GM12873 (cell line): ENCODE results near the gene IMPG2.

Experiments used
- TF ChIP-seq, protein P1 (sequence below): IDR thresholded peaks from 2 replicates; pipeline ENCODE4 v1.5.1; 2012; ENCODE audit warnings: low read depth, mild to moderate bottlenecking, moderate library complexity, low read length, control low read depth; ENCODE audit not compliant: insufficient read depth; ENCODE audit errors: missing control alignments

IMPG2 gene

GRCh38 chr3:101320475-101320874, at the start of gene IMPG2:
TSS of gene IMPG2 (minus strand) at chr3:101320575. CDS start at chr3:101320372, 203 bp downstream.
- TF ChIP-seq, protein P1, sequence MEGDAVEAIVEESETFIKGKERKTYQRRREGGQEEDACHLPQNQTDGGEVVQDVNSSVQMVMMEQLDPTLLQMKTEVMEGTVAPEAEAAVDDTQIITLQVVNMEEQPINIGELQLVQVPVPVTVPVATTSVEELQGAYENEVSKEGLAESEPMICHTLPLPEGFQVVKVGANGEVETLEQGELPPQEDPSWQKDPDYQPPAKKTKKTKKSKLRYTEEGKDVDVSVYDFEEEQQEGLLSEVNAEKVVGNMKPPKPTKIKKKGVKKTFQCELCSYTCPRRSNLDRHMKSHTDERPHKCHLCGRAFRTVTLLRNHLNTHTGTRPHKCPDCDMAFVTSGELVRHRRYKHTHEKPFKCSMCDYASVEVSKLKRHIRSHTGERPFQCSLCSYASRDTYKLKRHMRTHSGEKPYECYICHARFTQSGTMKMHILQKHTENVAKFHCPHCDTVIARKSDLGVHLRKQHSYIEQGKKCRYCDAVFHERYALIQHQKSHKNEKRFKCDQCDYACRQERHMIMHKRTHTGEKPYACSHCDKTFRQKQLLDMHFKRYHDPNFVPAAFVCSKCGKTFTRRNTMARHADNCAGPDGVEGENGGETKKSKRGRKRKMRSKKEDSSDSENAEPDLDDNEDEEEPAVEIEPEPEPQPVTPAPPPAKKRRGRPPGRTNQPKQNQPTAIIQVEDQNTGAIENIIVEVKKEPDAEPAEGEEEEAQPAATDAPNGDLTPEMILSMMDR = no peak

- TF ChIP-seq, protein P1 = no peak
Observed at GRCh38 chr3:101362406-101362805, 42.0 kb upstream of the IMPG2 start.

DNA sequence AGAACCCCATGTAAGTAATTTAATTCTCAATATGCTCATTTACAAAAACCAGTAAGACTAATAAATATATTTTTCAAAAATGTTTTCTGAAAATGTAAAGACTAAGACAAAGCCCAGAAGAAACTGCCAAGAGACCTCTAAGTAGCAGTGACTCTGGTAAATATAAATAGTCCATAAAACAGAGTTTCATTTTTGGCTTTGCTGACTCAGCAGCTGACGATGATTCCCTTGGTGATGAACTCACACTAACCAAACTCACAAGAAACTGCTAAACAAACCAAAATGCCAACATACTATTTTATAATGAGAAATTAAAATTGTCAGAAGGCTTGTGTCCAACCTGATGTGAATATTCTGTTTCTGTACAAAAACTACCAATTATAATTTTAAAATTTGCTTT, 31.5 kb upstream of the IMPG2 start:
- TF ChIP-seq, protein P1 = no peak

DNA sequence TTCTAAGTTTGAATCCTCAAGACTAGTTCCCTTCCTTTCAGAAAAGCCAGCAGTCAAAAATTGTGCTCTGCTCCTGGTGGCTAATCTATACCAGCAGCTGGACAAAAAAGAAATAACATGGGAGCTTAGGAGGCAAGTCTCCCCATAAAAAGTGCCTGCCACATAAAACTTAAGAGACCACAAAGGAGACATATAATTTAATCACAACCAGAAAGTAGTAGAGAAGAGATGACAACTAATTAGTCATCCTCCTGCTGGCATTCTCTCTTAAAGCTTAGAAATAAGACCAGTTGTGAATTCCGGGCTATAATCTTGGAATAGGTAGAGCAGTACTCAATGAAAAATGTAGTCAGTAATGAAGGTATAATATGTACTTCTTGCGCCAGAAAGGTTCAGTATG, 20.2 kb upstream of the IMPG2 start:
- TF ChIP-seq, protein P1 = no peak

DNA sequence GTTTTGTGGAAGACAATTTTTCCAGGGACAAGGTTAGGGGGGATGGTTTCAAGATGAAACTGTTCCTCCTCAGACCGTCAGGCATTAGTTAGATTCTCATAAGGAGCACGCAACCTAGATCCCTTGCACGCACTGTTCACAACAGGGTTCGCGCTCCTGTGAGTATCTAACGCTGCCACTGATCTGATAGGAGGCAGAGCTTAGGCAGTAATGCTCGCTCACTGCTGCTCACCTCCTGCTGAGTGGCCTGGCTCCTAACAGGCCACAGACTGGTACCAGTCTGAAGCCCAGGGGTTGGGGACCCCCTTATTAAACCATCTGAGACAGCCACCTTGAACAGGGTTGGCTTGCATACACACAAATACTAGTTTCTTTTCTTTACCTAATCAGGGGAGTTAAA, 13.5 kb upstream of the IMPG2 start:
- TF ChIP-seq, protein P1 = no peak

DNA sequence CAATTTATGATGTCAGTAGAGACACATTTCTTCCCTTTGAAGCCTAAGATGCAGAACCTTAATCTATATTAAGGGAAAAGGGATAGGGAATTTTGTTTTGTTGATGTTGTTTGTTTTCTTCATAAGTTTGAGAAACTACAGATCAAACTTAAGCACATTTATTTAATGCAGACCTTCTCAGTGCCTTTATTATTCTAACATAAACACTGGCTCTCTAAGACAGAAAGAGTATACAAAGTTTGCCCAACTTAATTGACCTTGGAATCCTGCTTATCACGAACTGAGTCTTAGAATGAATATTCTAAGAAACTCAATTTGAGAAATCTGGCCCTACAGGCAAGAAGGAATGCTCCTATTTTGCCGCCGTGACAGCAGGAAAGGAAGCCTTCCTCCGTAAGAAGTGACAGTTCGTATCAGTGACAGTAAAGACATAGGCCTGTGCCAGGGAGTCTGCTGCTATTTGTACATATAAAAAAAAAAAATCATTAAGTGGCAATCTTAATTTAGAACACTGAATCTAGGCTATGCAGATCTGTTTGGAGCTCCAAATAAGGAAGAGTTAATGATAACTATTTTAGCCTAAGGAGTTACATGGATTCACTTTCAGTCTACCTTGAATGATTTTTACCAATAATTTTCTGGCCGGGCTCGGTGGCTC, 8.8 kb upstream of the IMPG2 start:
- TF ChIP-seq, protein P1 = no peak

GRCh38 chr3:101325393-101326134, 5.2 kb upstream of the IMPG2 start:
- TF ChIP-seq, protein P1 = no peak
